ENCODE measurements around the gene ERVK3-1.

ERVK3-1 gene

DNA sequence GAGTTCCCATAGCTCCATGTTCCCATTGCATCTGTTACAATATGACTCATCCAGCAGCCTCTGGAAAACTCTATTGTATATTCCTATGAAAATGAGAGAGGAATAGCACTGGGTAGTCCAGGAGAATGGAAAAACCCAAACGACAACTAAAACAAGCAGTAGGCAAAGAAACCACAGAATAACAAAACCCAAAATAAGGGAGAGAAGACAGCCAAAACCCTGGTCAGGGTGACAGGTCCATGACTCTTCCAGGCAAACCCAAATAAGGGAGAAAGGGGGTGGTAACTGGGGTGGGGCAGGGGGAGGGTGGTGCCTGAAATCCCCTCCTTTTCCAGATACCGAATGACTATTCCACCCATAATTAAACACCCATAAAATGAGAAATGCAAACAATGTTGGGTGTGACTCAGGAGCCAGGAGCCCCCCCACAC is 30.4 kb upstream of the ERVK3-1 start:
- no peak for DNase-seq (ENCODE audit: low read depth)
- H3K4me3 ChIP-seq (ENCODE audit: low read length) = no peak overlapping the region
- TF ChIP-seq, protein P1, sequence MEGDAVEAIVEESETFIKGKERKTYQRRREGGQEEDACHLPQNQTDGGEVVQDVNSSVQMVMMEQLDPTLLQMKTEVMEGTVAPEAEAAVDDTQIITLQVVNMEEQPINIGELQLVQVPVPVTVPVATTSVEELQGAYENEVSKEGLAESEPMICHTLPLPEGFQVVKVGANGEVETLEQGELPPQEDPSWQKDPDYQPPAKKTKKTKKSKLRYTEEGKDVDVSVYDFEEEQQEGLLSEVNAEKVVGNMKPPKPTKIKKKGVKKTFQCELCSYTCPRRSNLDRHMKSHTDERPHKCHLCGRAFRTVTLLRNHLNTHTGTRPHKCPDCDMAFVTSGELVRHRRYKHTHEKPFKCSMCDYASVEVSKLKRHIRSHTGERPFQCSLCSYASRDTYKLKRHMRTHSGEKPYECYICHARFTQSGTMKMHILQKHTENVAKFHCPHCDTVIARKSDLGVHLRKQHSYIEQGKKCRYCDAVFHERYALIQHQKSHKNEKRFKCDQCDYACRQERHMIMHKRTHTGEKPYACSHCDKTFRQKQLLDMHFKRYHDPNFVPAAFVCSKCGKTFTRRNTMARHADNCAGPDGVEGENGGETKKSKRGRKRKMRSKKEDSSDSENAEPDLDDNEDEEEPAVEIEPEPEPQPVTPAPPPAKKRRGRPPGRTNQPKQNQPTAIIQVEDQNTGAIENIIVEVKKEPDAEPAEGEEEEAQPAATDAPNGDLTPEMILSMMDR (IDR thresholded peaks at IDR 0.05; ENCODE audit: insufficient read depth, low read depth, low read length, missing control alignments) = no peak

DNA sequence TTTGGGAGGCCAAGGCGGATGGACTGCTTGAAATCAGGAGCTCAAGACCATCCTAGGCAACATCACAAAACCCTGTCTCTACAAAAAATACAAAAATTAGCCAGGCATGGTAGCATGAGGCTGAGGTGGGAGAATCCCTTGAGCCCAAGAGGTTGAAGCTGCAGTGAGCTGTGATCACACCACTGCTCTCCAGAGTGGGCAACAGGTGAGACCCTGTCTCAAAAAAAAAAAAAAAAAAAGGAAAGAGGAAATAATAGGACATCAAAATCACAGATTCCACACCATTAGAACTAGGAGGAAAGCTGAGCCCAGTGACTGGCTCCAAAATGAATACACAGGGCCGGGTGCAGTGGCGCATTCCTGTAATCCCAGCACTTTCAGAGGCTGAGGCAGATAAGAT is 29.6 kb upstream of the ERVK3-1 start:
- no peak for DNase-seq (ENCODE audit: low read depth)
- no peak overlapping the region for H3K4me3 ChIP-seq (ENCODE audit: low read length)
- TF ChIP-seq, protein P1 (IDR thresholded peaks at IDR 0.05; ENCODE audit: insufficient read depth, low read depth, low read length, missing control alignments) = no peak

DNA sequence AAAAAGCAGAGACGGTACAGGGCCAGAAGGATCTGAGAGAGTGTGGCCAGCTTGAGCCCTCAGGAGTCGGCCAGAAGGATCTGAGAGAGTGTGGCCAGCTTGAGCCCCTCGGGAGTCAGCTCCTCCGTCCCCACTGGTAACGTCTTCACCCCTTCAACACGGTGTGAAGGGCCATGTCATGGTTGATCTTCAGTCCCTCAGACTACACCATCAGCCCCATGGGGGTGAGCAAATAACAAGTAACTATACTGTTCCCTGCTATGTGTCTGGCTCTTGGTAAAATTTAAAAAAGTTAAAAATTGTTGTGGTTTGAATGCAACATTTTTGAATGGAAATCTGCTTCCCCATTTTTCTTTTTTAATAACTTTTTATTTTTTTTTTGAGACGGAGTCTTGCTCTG is 28.0 kb upstream of the ERVK3-1 start:
- no peak overlapping the region for H3K4me3 ChIP-seq (ENCODE audit: low read length)
- DNase-seq (ENCODE audit: low read depth) = no peak
- TF ChIP-seq, protein P1 (IDR thresholded peaks at IDR 0.05; ENCODE audit: insufficient read depth, low read depth, low read length, missing control alignments) = no peak

DNA sequence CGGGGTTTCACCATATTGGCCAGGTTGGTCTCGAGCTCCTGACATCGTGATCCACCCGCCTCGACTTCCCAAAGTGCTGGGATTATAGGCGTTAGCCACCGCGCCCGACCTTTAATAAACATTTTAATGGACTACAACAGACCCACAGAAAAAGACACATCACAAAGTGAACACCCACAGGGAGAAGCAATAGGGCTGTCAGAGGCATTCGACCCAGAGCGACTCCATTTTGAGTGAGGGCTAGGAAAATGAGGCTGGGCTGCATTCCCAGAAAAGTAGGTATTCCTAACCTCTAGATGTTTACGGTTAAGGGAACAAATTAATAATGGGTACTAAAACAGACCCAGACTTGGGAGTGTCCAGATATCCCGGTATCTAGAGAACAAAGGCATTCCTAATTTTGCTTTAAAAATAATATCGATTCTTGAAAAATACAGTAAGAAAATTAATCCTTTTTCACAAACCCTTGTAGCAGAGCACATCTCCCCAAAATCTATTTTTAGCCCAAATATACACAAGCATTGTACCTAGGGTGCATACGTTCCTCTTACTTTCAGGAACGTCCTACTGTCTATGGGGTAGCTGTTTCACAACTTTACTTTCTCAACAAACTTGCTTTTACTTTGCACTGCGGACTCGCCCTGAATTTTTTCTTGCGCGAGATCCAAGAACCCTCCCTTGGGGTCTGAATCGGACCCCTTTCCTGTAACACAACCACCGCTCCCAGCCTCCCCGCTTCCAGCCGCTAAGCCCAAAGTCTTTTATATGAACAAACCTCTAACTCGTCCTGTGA is 27.2 kb upstream of the ERVK3-1 start:
- TF ChIP-seq, protein P1 (IDR thresholded peaks at IDR 0.05; ENCODE audit: insufficient read depth, low read depth, low read length, missing control alignments) = no peak
- H3K4me3 ChIP-seq (ENCODE audit: low read length) = peak overlapping the region; percentile 81
- no peak for DNase-seq (ENCODE audit: low read depth)

DNA sequence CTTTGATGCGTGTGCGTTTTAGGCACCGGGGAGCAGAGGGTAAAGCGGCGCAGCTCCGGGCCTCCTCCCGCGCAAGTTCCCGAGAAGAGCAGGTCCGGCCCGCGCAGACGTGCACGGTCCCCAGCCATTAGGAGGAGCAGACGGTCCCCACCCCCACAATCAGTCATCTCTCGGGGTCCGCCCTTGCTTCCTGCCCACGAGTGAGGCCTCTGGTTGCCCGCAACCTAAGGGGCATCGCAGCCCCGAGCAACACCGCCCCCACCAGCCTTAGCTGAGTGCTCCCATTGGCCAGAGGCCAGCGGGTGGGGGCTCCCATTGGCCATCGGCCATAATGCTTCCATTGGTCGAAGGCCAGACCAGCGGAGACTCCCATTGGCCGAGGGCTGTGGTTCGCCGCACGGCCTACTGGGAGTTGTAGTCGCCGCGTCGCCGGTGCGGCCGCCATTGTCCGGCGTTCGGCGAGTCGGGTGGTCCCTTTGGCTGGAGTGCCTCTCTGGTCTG is 26.6 kb upstream of the ERVK3-1 start, which contains the start of gene ZNF8:
Gene ZNF8, plus strand, starts transcription at position 415 of the 501 bp plus-strand sequence. CDS start 127 bp downstream, outside the sequence.
- peak; percentile 99 for DNase-seq (ENCODE audit: low read depth)
- TF ChIP-seq, protein P1 (IDR thresholded peaks at IDR 0.05; ENCODE audit: insufficient read depth, low read depth, low read length, missing control alignments) = peak; percentile 12
- peak within 1 kb of the TSS; percentile 81 for H3K4me3 ChIP-seq (ENCODE audit: low read length)

DNA sequence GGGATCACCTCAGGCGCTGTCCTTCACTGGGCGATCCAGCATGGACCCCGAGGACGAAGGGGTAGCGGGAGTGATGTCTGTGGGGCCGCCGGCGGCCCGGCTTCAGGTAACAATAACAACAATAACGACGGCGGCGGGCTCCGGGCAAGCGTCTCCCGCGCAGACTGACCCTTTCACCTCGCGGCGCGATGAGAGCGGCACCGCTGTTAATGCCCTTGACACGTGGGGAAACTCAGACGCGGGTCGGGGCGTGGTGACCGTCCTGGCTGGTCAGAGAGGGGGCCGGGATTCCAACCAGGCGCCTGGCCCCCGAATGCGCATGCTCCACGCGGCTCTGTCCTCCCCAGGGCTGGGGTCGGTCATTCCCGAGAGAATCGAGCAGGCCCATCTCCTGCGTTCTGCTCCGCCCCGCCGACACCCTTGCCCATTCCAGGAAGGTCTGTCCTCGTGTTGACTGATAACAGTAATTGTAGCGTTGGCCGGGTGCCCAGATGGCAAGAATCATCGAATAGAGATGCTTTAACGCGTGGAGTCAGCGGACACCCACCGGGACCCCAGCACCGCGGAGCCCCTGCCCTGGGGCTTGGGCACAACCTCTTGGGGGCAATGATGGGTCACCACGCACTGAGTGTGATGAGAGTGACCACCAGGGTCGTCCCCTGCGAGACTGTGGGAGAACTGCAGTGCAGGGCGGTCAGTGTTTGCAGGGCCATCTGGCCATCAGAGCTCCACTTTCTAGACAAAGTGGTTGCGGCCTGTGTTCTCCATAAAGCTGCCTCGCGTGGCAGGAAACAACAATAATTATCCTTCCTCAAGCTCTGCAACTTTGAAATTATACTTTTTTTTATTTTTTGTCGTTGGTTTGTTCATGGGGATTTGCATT is 25.9 kb upstream of the ERVK3-1 start:
- TF ChIP-seq, protein P1 (IDR thresholded peaks at IDR 0.05; ENCODE audit: insufficient read depth, low read depth, low read length, missing control alignments) = no peak
- peak overlapping the region; percentile 81 for H3K4me3 ChIP-seq (ENCODE audit: low read length)
- peak; percentile 62 for DNase-seq (ENCODE audit: low read depth)

Data from epithelial cell of esophagus (primary cell).